DMS153 treated with DMSO at 0.1 percent for 48 hours (cell line): Measurements from ENCODE around the gene ATRAID.

ENCODE experiments used
- DNase-seq: peaks from one replicate; lab custom pipeline; 2025; ENCODE audit not compliant: unreplicated experiment; lab: John Stamatoyannopoulos, UW

ATRAID gene

GRCh38 chr2:27217173-27218121, 5.6 kb downstream of the ATRAID start, which contains the start of gene CAD:
Gene CAD, plus strand, starts transcription at chr2:27217369. Its CDS starts 183 bp downstream, at chr2:27217552.
- DNase-seq: peak; percentile 54

- DNase-seq: no peak
Observed at GRCh38 chr2:27218614-27219013, 6.8 kb downstream of the ATRAID start.

- no peak for DNase-seq
Observed at GRCh38 chr2:27219091-27219490, 7.2 kb downstream of the ATRAID start.

GRCh38 chr2:27220091-27220490, 8.2 kb downstream of the ATRAID start:
- no peak for DNase-seq

GRCh38 chr2:27221166-27221565, 9.3 kb downstream of the ATRAID start:
- DNase-seq: no peak

GRCh38 chr2:27222407-27222806, 10.6 kb downstream of the ATRAID start:
- DNase-seq: no peak

- no peak for DNase-seq
Observed at GRCh38 chr2:27223416-27223815, 11.6 kb downstream of the ATRAID start.

GRCh38 chr2:27225526-27225925, 13.7 kb downstream of the ATRAID start:
- DNase-seq: no peak

- DNase-seq: no peak
Observed at GRCh38 chr2:27227501-27227900, 15.7 kb downstream of the ATRAID start.

- DNase-seq: no peak
Observed at GRCh38 chr2:27231921-27232320, 20.1 kb downstream of the ATRAID start.

- DNase-seq: no peak
Observed at GRCh38 chr2:27233341-27233740, 21.5 kb downstream of the ATRAID start.

GRCh38 chr2:27236136-27236535, 24.3 kb downstream of the ATRAID start:
- DNase-seq: no peak

GRCh38 chr2:27236626-27237025, 24.8 kb downstream of the ATRAID start:
- no peak for DNase-seq

GRCh38 chr2:27237341-27237945, 25.6 kb downstream of the ATRAID start:
- DNase-seq: no peak

- no peak for DNase-seq
Observed at GRCh38 chr2:27238976-27239375, 27.1 kb downstream of the ATRAID start.

- DNase-seq: no peak
Observed at GRCh38 chr2:27240406-27240805, 28.6 kb downstream of the ATRAID start.

- DNase-seq: no peak
Observed at GRCh38 chr2:27241761-27242613, 30.1 kb downstream of the ATRAID start.

- no peak for DNase-seq
Observed at GRCh38 chr2:27242614-27242951, 30.7 kb downstream of the ATRAID start.

- DNase-seq: no peak
Observed at GRCh38 chr2:27243391-27244130, 31.7 kb downstream of the ATRAID start.

- no peak for DNase-seq
Observed at GRCh38 chr2:27245116-27245515, 33.3 kb downstream of the ATRAID start.

- no peak for DNase-seq
Observed at GRCh38 chr2:27245626-27246025, 33.8 kb downstream of the ATRAID start.
